Heart right ventricle (tissue), 16 donors: ENCODE results near the gene TPMT. TPM values are rescaled to one million over a fixed set of nuclear protein-coding genes. Genes with fewer than 3 reads are reported as not detected.

Source experiments
- ATAC-seq, 8 donors: fragments of 200-7000 bp; cut with Tn5 transposase; one replicate each; pipeline ENCODE4 v1.9.1; 2020; ENCODE audit warnings: mild to moderate bottlenecking in 8 of 8, moderate library complexity in 8 of 8, moderate number of reproducible peaks in 1 of 8
- DNase-seq, 2 donors: peaks; one replicate each; pipeline ENCODE4 v3.0.0-alpha.2; 2020
- H3K27ac ChIP-seq, 10 donors: fragments of 200-600 bp; sonication (generic) in 2 of 10; one replicate each; pipeline versions ENCODE4 v1.5.0 to v1.8.0; 2020 to 2022; ENCODE audit warnings: mild to moderate bottlenecking in 3 of 10
- H3K27me3 ChIP-seq, 7 donors: fragments of 200-600 bp; one replicate each; pipeline ENCODE4 v1.8.0; 2021 to 2022; ENCODE audit warnings: mild to moderate bottlenecking in 2 of 7
- H3K36me3 ChIP-seq, 9 donors: fragments of 200-600 bp; sonication (generic) in 1 of 9; one replicate each; pipeline versions ENCODE4 v1.5.0 to v1.8.0; 2020 to 2022; ENCODE audit warnings: mild to moderate bottlenecking in 2 of 9
- H3K4me1 ChIP-seq, 9 donors: fragments of 200-600 bp; sonication (generic) in 1 of 9; one replicate each; pipeline versions ENCODE4 v1.5.0 to v1.8.0; 2020 to 2022; ENCODE audit warnings: mild to moderate bottlenecking in 4 of 9
- H3K4me3 ChIP-seq, 10 donors: fragments of 200-600 bp; sonication (generic) in 2 of 10; one replicate each; pipeline versions ENCODE4 v1.5.0 to v1.8.0; 2020 to 2022; ENCODE audit warnings: mild to moderate bottlenecking in 7 of 10, moderate library complexity in 2 of 10
- H3K9me3 ChIP-seq, 11 donors: fragments of 200-600 bp in 10 of 11; sonication (generic) in 2 of 11; one replicate each; pipeline versions ENCODE4 v1.5.0 to v1.8.0; 2013 to 2022; ENCODE audit warnings: mild to moderate bottlenecking in 2 of 11, control low read depth in 1 of 11, moderate library complexity in 1 of 11
- WGBS, 2 donors: extraction: QIAGEN DNeasy Blood & Tissue Kit; methylation state at CpG; one replicate each; pipeline ENCODE4 v1.1.7; 2013; ENCODE audit warnings: inconsistent platforms in 1 of 2; 5-methylcytosine and 5-hydroxymethylcytosine counted together
- intact Hi-C, 10 donors: fragments of 100-400 bp; cut with DNase I; formaldehyde crosslinking; loops; one replicate each; pipeline versions ENCODE4 v1.11.1 to v1.14.2; 2022
- polyA plus RNA-seq, 2 donors: library from polyadenylated mRNA; stranded (reverse); fragments of 200-250 nt; gene quantifications; one replicate each; pipeline ENCODE4 v1.2.3, GENCODE V29; 2013
- total RNA-seq, 10 donors: library from RNA; stranded (reverse); fragmentation: NEBNext Ultra II Directional in 3 of 10; extraction: Animal tissue kit (Norgen Biotek cat#: 25700) in 3 of 10; gene quantifications; one replicate each; pipeline versions ENCODE4 v1.2.1 to v1.2.4, GENCODE V29; 2021 to 2023
- TF ChIP-seq, protein P1 (sequence below), 9 donors: fragments of 200-600 bp; sonication (generic) in 2 of 9; IDR thresholded peaks; one replicate each; pipeline versions ENCODE4 v1.5.0 to v1.8.0; 2021 to 2022; ENCODE audit warnings: antibody characterized with exemption in 9 of 9, mild to moderate bottlenecking in 5 of 9, moderate library complexity in 1 of 9
- donor health status: Arrhythmogenic right ventricular cardiomyopathy.
- donor health status: ischemic (EF 13 %, LVEDD 7.1; RV severe dilation, severe dysfunction).
- donor health status: healthy with polysubstance abuse.
- donor health status: DM: no; HTN: yes; CAD: no.
- donor health status: DM: no; HTN: no; CAD: no.
- donor health status: ischemic (EF 25% LVEDD 6.9; RV normal size, moderate dysfunction).
- donor health status: ischemic (EF 25% LVEDD 5.7; RV mildly dilated, moderate dysfunction).
- donor health status: healthy.
- donor health status: DM: yes; HTN: yes; CAD: no.
- donor health status: Ischemic cardiomyopathy.
- donor health status: ischemic (EF 35%, LVEDD 5.7; RV mildly dilated, moderate dysfunction).
- donor health status: nonischemic (EF 11% LVEDD 7.7; RV severe dilation, severe dysfunction).
- donor health status: DM: yes; HTN: yes; CAD: no.
- donor health status: PGD.
- donor health status: ischemic (EF 29% LVEDD 5.4; RV normal size, mild dysfunction).
- donor health status: nonischemic (EF 23%, LVEDD 6.1; RV moderate dilation, normal function).

The TPMT gene
- total and polyA plus RNA-seq, 12 donors, result 10.2 to 16.0 (median 13.0) TPM

DNA sequence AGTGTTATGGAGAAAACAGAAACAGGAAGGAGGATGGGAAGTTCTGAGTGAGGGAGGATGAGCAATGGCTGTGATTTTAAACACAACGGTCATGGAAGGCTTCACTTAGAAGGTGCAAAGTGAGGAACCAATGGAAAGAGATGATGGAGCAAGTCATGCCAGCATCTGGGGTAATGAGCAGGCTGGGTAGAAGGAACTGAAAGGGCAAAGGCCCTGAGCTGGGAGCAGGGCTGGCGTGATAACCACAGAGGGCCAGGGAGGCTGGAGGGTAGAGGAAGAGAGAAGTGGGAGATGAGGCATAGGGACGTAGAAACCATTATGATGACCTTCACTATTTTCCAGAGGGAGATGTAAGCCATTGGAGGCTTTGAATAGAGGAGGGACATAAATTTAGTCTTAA is 76.0 kb downstream of the TPMT start:
- WGBS, 2 donors, result 79 to 84% methylated on average over 3 of the region's 3 CpGs
- ATAC-seq, result no peak
- intact Hi-C loops, result no loop called here

More for the DNA sequence above, 76.0 kb downstream of the TPMT start:
- Histone ChIP-seq H3K27me3 (no peaks in the 10 kb centered on the region), H3K27ac (no peak overlapping the region), H3K4me1 (no peaks in the 10 kb centered on the region), H3K9me3 (peaks cover 0 to 14% (median 0%) of the 10 kb centered on the region in 11 donors), H3K36me3 (no peaks in the 10 kb centered on the region), H3K4me3 (no peak overlapping the region)
- TF ChIP-seq, protein P1, sequence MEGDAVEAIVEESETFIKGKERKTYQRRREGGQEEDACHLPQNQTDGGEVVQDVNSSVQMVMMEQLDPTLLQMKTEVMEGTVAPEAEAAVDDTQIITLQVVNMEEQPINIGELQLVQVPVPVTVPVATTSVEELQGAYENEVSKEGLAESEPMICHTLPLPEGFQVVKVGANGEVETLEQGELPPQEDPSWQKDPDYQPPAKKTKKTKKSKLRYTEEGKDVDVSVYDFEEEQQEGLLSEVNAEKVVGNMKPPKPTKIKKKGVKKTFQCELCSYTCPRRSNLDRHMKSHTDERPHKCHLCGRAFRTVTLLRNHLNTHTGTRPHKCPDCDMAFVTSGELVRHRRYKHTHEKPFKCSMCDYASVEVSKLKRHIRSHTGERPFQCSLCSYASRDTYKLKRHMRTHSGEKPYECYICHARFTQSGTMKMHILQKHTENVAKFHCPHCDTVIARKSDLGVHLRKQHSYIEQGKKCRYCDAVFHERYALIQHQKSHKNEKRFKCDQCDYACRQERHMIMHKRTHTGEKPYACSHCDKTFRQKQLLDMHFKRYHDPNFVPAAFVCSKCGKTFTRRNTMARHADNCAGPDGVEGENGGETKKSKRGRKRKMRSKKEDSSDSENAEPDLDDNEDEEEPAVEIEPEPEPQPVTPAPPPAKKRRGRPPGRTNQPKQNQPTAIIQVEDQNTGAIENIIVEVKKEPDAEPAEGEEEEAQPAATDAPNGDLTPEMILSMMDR (IDR thresholded peaks at IDR 0.05), result no peak
- no peak for DNase-seq

Other genes starting within 250 kb of the TPMT start
- 100 to 1,000 TPM in 6 of 10 donors, 10 to 100 TPM in 4; 48.0 to 198 (median 118) TPM for gene KIF13A, start 167.4 kb downstream of the TPMT start, total RNA-seq
- gene KIF13A, start 167.4 kb downstream of the TPMT start, polyA plus RNA-seq, result 10 to 100 TPM; 16.7 to 17.2 TPM
- gene NHLRC1, start 32.4 kb downstream of the TPMT start, total RNA-seq, result 1 to 10 TPM in 8 of 10 donors, under 1 TPM in 2; 0.92 to 2.5 (median 1.6) TPM
- gene NHLRC1, start 32.4 kb downstream of the TPMT start, polyA plus RNA-seq, result 1 to 10 TPM in 1 of 2 donors, under 1 TPM in 1; 0.73 to 1.2 TPM
- gene KDM1B, start 345 bp upstream of the TPMT start, total RNA-seq, result 10 to 100 TPM in 9 of 10 donors, 1 to 10 TPM in 1; 9.8 to 22.5 (median 16.0) TPM
- 1 to 10 TPM; 2.3 to 5.7 TPM for gene KDM1B, start 345 bp upstream of the TPMT start, polyA plus RNA-seq
- 10 to 100 TPM; 38.6 to 78.3 (median 55.6) TPM for gene DEK, start 109.5 kb upstream of the TPMT start, total RNA-seq
- gene DEK, start 109.5 kb upstream of the TPMT start, polyA plus RNA-seq, result 10 to 100 TPM; 23.0 to 27.0 TPM
- gene RNF144B, start 232.3 kb upstream of the TPMT start, total RNA-seq, result 10 to 100 TPM in 5 of 10 donors, 1 to 10 TPM in 5; 4.6 to 25.5 (median 12.1) TPM
- 1 to 10 TPM; 6.1 to 8.3 TPM for gene RNF144B, start 232.3 kb upstream of the TPMT start, polyA plus RNA-seq